OCI-LY7 (cell line): ENCODE measurements around the gene ARAP1.

ENCODE experiments used
- EZH2phosphoT487 ChIP-seq: fragments of 200-600 bp; sonication (generic); IDR thresholded peaks from 2 replicates; pipeline ENCODE4 v1.6.1; 2018; ENCODE audit warnings: low read depth, borderline replicate concordance, mild to moderate bottlenecking, mixed run types, antibody characterized with exemption, low read length, moderate library complexity, mixed read lengths
- TF ChIP-seq, protein P1 (sequence below): fragments of 200-600 bp; sonication (generic); conservative IDR thresholded peaks from 2 replicates; pipeline ENCODE4 v1.5.1; 2014; ENCODE audit warnings: mild to moderate bottlenecking, antibody characterized with exemption, low read length, moderate library complexity, mixed read lengths

DNA sequence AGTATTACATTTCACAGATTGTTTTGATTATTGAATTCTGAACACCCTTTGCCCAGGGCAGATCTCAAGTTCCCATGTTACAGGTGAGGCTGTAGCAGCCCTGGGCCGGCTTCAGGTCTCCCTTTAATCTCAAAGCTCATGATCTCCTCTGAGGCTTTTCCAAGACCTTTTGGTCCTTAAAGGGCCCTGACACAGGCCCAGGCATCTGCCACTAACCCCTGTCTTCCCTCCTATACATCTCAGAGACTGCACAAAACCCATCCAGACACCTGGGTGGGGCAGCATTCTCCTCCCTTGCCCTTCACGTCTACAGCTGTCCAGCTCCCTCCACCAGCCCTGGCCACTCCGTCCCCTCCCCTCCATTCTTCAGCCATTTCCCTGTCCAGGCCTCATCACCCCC, 115.8 kb downstream of the ARAP1 start:
- TF ChIP-seq, protein P1, sequence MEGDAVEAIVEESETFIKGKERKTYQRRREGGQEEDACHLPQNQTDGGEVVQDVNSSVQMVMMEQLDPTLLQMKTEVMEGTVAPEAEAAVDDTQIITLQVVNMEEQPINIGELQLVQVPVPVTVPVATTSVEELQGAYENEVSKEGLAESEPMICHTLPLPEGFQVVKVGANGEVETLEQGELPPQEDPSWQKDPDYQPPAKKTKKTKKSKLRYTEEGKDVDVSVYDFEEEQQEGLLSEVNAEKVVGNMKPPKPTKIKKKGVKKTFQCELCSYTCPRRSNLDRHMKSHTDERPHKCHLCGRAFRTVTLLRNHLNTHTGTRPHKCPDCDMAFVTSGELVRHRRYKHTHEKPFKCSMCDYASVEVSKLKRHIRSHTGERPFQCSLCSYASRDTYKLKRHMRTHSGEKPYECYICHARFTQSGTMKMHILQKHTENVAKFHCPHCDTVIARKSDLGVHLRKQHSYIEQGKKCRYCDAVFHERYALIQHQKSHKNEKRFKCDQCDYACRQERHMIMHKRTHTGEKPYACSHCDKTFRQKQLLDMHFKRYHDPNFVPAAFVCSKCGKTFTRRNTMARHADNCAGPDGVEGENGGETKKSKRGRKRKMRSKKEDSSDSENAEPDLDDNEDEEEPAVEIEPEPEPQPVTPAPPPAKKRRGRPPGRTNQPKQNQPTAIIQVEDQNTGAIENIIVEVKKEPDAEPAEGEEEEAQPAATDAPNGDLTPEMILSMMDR = no peak
- TF ChIP-seq EZH2phosphoT487 = no peak
